Mesenchymal stem cell (in vitro differentiated cells and primary cell): ENCODE data around the gene TLX2.
A peak's percentile ranks its signal among the peaks of the same experiment; 100 is the strongest.

Source experiments
- DNase-seq: peaks from one replicate; pipeline ENCODE4 v3.0.0-alpha.2; 2013
- H2AFZ ChIP-seq: one replicate; pipeline ENCODE4 v1.6.1; 2013; ENCODE audit warnings: low read depth, mild to moderate bottlenecking, control low read depth, inconsistent platforms, low read length, moderate library complexity
- H2AK5ac ChIP-seq: 2 replicates; pipeline ENCODE4 v1.6.1; 2013; ENCODE audit warnings: low read length, moderate library complexity, mild to moderate bottlenecking, inconsistent platforms; ENCODE audit not compliant: severe bottlenecking
- H2BK120ac ChIP-seq: one replicate; pipeline ENCODE4 v1.6.1; 2013; ENCODE audit warnings: low read depth, mild to moderate bottlenecking, inconsistent platforms, low read length, moderate library complexity
- H2BK12ac ChIP-seq, 2 experiments: one replicate each; pipeline ENCODE4 v1.6.1; 2013; ENCODE audit warnings: inconsistent platforms in 2 of 2, low read length in 2 of 2, mild to moderate bottlenecking in 2 of 2, moderate library complexity in 2 of 2, control low read depth in 1 of 2
- H2BK15ac ChIP-seq: one replicate; pipeline ENCODE4 v1.6.1; 2013; ENCODE audit warnings: mild to moderate bottlenecking, low read depth, inconsistent platforms; ENCODE audit not compliant: poor library complexity, severe bottlenecking
- H2BK5ac ChIP-seq: 2 replicates; pipeline ENCODE4 v1.6.1; 2013; ENCODE audit warnings: low read depth, mild to moderate bottlenecking, low read length, control low read depth, inconsistent platforms; ENCODE audit not compliant: poor library complexity, severe bottlenecking
- H3K14ac ChIP-seq, 2 experiments: one replicate each; pipeline ENCODE4 v1.6.1; 2013; ENCODE audit warnings: inconsistent platforms in 2 of 2, low read length in 2 of 2, control low read depth in 1 of 2, mild to moderate bottlenecking in 1 of 2, moderate library complexity in 1 of 2
- H3K18ac ChIP-seq, 2 experiments: one replicate each; pipeline ENCODE4 v1.6.1; 2013; ENCODE audit warnings: inconsistent platforms in 2 of 2, low read length in 2 of 2, control low read depth in 1 of 2, low read depth in 1 of 2, mild to moderate bottlenecking in 1 of 2
- H3K23ac ChIP-seq, 2 experiments: one replicate each; pipeline ENCODE4 v1.6.1; 2013; ENCODE audit warnings: inconsistent platforms in 2 of 2, low read length in 2 of 2, mild to moderate bottlenecking in 2 of 2, moderate library complexity in 2 of 2, control low read depth in 1 of 2
- H3K27ac ChIP-seq: 2 replicates; pipeline ENCODE4 v1.5.1; 2013; ENCODE audit warnings: mild to moderate bottlenecking, moderate library complexity, low read length, control low read depth, inconsistent platforms; ENCODE audit not compliant: poor library complexity, severe bottlenecking
- H3K27me3 ChIP-seq, 2 experiments: 2 replicates each; pipeline versions ENCODE4 v1.6.1 to v1.7.0; 2013; ENCODE audit warnings: low read length in 2 of 2, mild to moderate bottlenecking in 2 of 2, moderate library complexity in 2 of 2, control low read depth in 1 of 2, inconsistent platforms in 1 of 2; ENCODE audit not compliant: control insufficient read depth in 1 of 2, insufficient read depth in 1 of 2
- H3K36me3 ChIP-seq, 2 experiments: 2 replicates each; pipeline versions ENCODE4 v1.6.1 to v1.7.0; 2013; ENCODE audit warnings: low read length in 2 of 2, control low read depth in 1 of 2, inconsistent platforms in 1 of 2, low read depth in 1 of 2, mild to moderate bottlenecking in 1 of 2; ENCODE audit not compliant: insufficient read depth in 2 of 2, control insufficient read depth in 1 of 2
- H3K4ac ChIP-seq, 2 experiments: one replicate each; pipeline ENCODE4 v1.6.1; 2013; ENCODE audit warnings: inconsistent platforms in 2 of 2, low read length in 2 of 2, mild to moderate bottlenecking in 2 of 2, moderate library complexity in 2 of 2, control low read depth in 1 of 2, low read depth in 1 of 2
- H3K4me1 ChIP-seq: 2 replicates; pipeline ENCODE4 v1.6.1; 2013; ENCODE audit warnings: low read depth, low read length, control low read depth; ENCODE audit not compliant: control insufficient read depth, insufficient read depth
- H3K4me2 ChIP-seq: 2 replicates; pipeline ENCODE4 v1.6.1; 2013; ENCODE audit warnings: low read length, mild to moderate bottlenecking, inconsistent platforms; ENCODE audit not compliant: poor library complexity, severe bottlenecking
- H3K4me3 ChIP-seq, 2 experiments: 2 replicates each; pipeline versions ENCODE4 v1.5.1 to v1.7.0; 2013; ENCODE audit warnings: low read length in 2 of 2, mild to moderate bottlenecking in 2 of 2, control low read depth in 1 of 2, low read depth in 1 of 2; ENCODE audit not compliant: insufficient read depth in 1 of 2
- H3K79me1 ChIP-seq: replicated peaks from 2 replicates; pipeline ENCODE4 v1.6.1; 2013; ENCODE audit warnings: mild to moderate bottlenecking, control low read depth, low read length, inconsistent platforms; ENCODE audit not compliant: poor library complexity, severe bottlenecking
- H3K9ac ChIP-seq: 2 replicates; pipeline ENCODE4 v1.7.0; 2013; ENCODE audit warnings: mild to moderate bottlenecking, low read length, moderate library complexity
- H3K9me3 ChIP-seq: 2 replicates; pipeline ENCODE4 v1.7.0; 2013; ENCODE audit warnings: mild to moderate bottlenecking, low read length; ENCODE audit not compliant: control insufficient read depth
- H4K8ac ChIP-seq: one replicate; pipeline ENCODE4 v1.6.1; 2013; ENCODE audit warnings: inconsistent platforms, mild to moderate bottlenecking, low read length, moderate library complexity
- H4K91ac ChIP-seq: one replicate; pipeline ENCODE4 v1.6.1; 2013; ENCODE audit warnings: mild to moderate bottlenecking, low read length, inconsistent platforms
- WGBS: methylation state at CpG from one replicate; pipeline ENCODE4 v1.1.7; 2013; ENCODE audit warnings: mixed read lengths; 5-methylcytosine and 5-hydroxymethylcytosine counted together

Gene TLX2

DNA sequence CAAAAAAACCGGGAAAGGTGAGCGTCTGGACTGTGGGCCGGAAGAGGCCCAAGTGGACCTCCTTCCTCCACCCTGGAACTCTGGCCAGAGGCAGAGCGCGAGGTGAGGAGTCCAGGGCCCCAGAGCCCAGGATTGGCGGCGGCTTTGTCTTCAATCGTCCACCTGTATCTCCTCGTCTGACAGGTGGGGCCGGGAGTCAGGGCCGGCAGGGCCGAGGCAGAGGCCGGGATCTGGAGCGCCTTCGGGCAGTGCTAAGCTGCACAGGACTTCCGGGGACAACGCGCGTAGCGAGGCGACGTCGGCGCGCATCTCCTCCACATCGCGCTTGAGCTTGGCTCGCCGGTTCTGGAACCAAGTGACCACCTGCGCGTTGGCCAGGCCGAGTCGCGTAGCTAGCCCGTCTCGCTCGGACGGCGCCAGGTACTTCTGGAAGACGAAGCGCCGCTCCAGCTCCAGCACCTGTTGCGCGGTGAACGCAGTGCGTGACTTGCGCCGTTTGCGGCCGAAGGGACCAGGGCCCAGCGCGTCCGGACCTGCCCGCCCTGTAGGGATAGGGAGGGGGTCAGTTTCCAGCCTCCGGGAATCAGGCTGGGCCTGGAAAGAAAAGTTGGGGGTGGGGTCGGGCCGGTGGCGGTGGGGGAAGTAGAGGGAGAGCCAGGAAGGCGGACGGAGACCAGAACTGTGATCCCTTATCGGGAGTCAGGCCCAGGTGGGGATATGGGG lies 16.3 kb upstream of the TLX2 start:
- H3K4me2 ChIP-seq: peak overlapping the region; percentile 75
- peak overlapping the region in 1 of 2 experiments; percentile 28 for H3K18ac ChIP-seq
- H3K23ac ChIP-seq: peak overlapping the region in 1 of 2 experiments; percentile 76
- H4K8ac ChIP-seq: no peak overlapping the region
- H3K27me3 ChIP-seq: peaks cover 0 to 55% of the 10 kb centered on the region in 2 experiments
- H3K9me3 ChIP-seq: no peaks in the 10 kb centered on the region
- no peak overlapping the region for H4K91ac ChIP-seq
- H3K14ac ChIP-seq: no peak overlapping the region
- H2BK120ac ChIP-seq: no peak overlapping the region
- no peak overlapping the region for H2AFZ ChIP-seq
- no peak overlapping the region for H2BK5ac ChIP-seq
- peaks cover 8 to 17% of the 10 kb centered on the region in 2 experiments for H3K36me3 ChIP-seq
- 4% methylated on average over 61 of the region's 61 CpGs for WGBS
- no peak overlapping the region for H3K4ac ChIP-seq
- H2BK15ac ChIP-seq: no peak overlapping the region
- peaks cover 36% of the 10 kb centered on the region for H3K4me1 ChIP-seq
- no peak overlapping the region for H2BK12ac ChIP-seq
- peak overlapping the region; percentile 20 to 77 for H3K4me3 ChIP-seq
- peaks cover 2% of the 10 kb centered on the region for H3K79me1 ChIP-seq
- H3K27ac ChIP-seq: no peak overlapping the region
- peak; percentile 17 for DNase-seq
- peak overlapping the region; percentile 77 for H3K9ac ChIP-seq
- no peak overlapping the region for H2AK5ac ChIP-seq

GRCh38 chr2:74498500-74499266 lies 15.6 kb upstream of the TLX2 start:
- no peak overlapping the region for H3K27ac ChIP-seq
- peaks cover 3% of the 10 kb centered on the region for H3K79me1 ChIP-seq
- no peaks in the 10 kb centered on the region for H3K9me3 ChIP-seq
- no peak overlapping the region for H2BK5ac ChIP-seq
- peak overlapping the region in 1 of 2 experiments; percentile 28 for H3K18ac ChIP-seq
- peaks cover 1 to 10% of the 10 kb centered on the region in 2 experiments for H3K36me3 ChIP-seq
- peak overlapping the region; percentile 77 for H3K9ac ChIP-seq
- peaks cover 43% of the 10 kb centered on the region for H3K4me1 ChIP-seq
- H3K4me2 ChIP-seq: peak overlapping the region; percentile 75
- H4K91ac ChIP-seq: no peak overlapping the region
- peaks cover 0 to 55% of the 10 kb centered on the region in 2 experiments for H3K27me3 ChIP-seq
- H3K4me3 ChIP-seq: peak overlapping the region; percentile 40 to 77
- no peak overlapping the region for H3K4ac ChIP-seq
- no peak overlapping the region for H2BK15ac ChIP-seq
- H2BK12ac ChIP-seq: no peak overlapping the region
- H3K23ac ChIP-seq: peak overlapping the region in 1 of 2 experiments; percentile 99
- no peak overlapping the region for H2AK5ac ChIP-seq
- no peak overlapping the region for H4K8ac ChIP-seq
- no peak overlapping the region for H2AFZ ChIP-seq
- under 1% methylated on average over 41 of the region's 41 CpGs for WGBS
- no peak overlapping the region for H2BK120ac ChIP-seq
- peak; percentile 52 for DNase-seq
- H3K14ac ChIP-seq: peak overlapping the region in 1 of 2 experiments; percentile 28

DNA sequence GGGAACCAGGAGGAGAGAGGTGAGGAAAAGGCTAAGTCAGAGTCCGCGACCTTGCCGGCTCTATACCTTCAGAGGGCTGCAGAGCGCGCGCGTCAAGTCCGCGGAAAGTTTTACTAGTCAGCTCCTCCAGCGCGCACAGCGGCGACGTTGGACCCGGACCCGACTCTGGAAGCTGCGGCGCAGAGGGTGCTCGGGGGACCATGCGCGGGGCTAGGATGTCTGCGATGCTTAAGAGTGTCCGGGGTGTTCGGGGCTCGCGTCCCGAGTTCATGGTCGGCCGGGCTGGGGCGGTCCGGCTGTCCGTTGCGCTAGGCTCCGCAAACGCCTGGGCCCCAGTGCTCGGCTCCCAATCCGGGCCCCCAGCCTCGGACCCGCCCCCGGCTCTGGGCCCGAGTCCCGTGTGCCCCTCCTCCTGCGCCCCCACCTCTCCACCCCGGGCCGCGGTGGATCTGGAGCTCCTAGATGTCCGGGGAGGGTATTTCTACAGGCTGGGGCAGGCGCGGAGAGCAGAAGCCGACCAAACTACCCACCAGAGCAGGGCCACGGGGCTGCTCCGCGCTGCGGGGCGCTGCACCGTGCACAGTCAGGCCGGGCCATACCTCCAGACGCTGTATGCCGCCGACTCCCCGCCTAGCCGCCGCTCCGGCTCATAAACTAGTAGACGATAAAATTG lies 14.8 kb upstream of the TLX2 start, which contains the start of gene LBX2:
Gene LBX2, minus strand, starts transcription at position 337 of the 673 bp plus-strand sequence. Its CDS starts 66 bp downstream, at position 271.
- Histone ChIP-seq H3K9ac (peak within 1 kb of the TSS; percentile 77), H3K14ac (peak within 1 kb of the TSS in 1 of 2 experiments; percentile 28), H4K91ac (no peak within 1 kb of the TSS), H2BK15ac (no peak within 1 kb of the TSS), H3K4me1 (peaks cover 49% of the 10 kb centered on the region), H3K4me3 (peak within 1 kb of the TSS; percentile 50 to 77), H3K4me2 (peak within 1 kb of the TSS; percentile 75), H3K27ac (no peak within 1 kb of the TSS), H3K9me3 (no peaks in the 10 kb centered on the region), H2AK5ac (no peak within 1 kb of the TSS), H2BK120ac (no peak within 1 kb of the TSS), H3K79me1 (peaks cover 3% of the 10 kb centered on the region), H3K18ac (peak within 1 kb of the TSS in 1 of 2 experiments; percentile 28), H3K4ac (no peak within 1 kb of the TSS), H4K8ac (no peak within 1 kb of the TSS), H3K23ac (peak within 1 kb of the TSS in 1 of 2 experiments; percentile 99), H2AFZ (no peak within 1 kb of the TSS), H3K36me3 (peaks cover 4 to 6% of the 10 kb centered on the region in 2 experiments), H3K27me3 (peaks cover 0 to 55% of the 10 kb centered on the region in 2 experiments), H2BK5ac (no peak within 1 kb of the TSS), H2BK12ac (no peak within 1 kb of the TSS)
- 2% methylated on average over 65 of the region's 65 CpGs for WGBS
- peak; percentile 45 for DNase-seq
